OCI-LY3 (cell line): ENCODE results near the gene ZBTB7C.

Experiments used
- H2AFZ ChIP-seq: fragments of 200-600, 300-600 bp; shearing (Covaris generic); 2 replicates; pipeline ENCODE4 v1.6.0; 2014; ENCODE audit warnings: antibody characterized with exemption, low read depth, low read length
- H3K27ac ChIP-seq: fragments of 200-600, 300-600 bp; sonication (generic); 2 replicates; pipeline ENCODE4 v1.5.1; 2014; ENCODE audit warnings: mild to moderate bottlenecking, low read length, moderate library complexity, mixed read lengths
- H3K27me3 ChIP-seq: fragments of 200-600, 300-600 bp; sonication (generic); 2 replicates; pipeline ENCODE4 v1.6.1; 2014; ENCODE audit warnings: low read depth, low read length, mixed read lengths
- H3K36me3 ChIP-seq: fragments of 200-600, 300-600 bp; sonication (generic); replicated peaks from 2 replicates; pipeline ENCODE3; 2014; ENCODE audit warnings: low read depth, low read length, mixed read lengths
- H3K4me1 ChIP-seq: fragments of 300-600, 200-600 bp; sonication (generic); 2 replicates; pipeline ENCODE4 v1.6.1; 2014; ENCODE audit warnings: low read length, mixed read lengths
- H3K4me2 ChIP-seq: fragments of 200-600, 300-600 bp; sonication (generic); 2 replicates; pipeline ENCODE4 v1.6.1; 2014; ENCODE audit warnings: low read length, mixed read lengths
- H3K4me3 ChIP-seq: fragments of 300-600, 200-600 bp; sonication (generic); 2 replicates; pipeline ENCODE4 v1.5.1; 2014; ENCODE audit warnings: antibody characterized with exemption, mild to moderate bottlenecking, low read length, moderate library complexity
- H3K79me2 ChIP-seq: fragments of 300-600, 200-600 bp; shearing (Covaris generic); 2 replicates; pipeline ENCODE4 v1.6.1; 2014; ENCODE audit warnings: mild to moderate bottlenecking, low read length, mixed read lengths
- H3K9ac ChIP-seq: fragments of 300-600, 200-600 bp; shearing (Covaris generic); 2 replicates; pipeline ENCODE4 v1.6.0; 2014; ENCODE audit warnings: mild to moderate bottlenecking, low read length, moderate library complexity
- H3K9me3 ChIP-seq: fragments of 200-600, 300-600 bp; shearing (Covaris generic); 2 replicates; pipeline ENCODE4 v1.6.1; 2014; ENCODE audit warnings: low read length, mixed read lengths; ENCODE audit not compliant: insufficient read depth
- H4K20me1 ChIP-seq: fragments of 200-600, 300-600 bp; sonication (generic); 2 replicates; pipeline ENCODE4 v1.6.1; 2016; ENCODE audit warnings: low read length, mixed read lengths; ENCODE audit not compliant: insufficient read depth
- EZH2phosphoT487 ChIP-seq: fragments of 200-600 bp; shearing (Covaris generic); IDR thresholded peaks from 2 replicates; pipeline ENCODE4 v1.6.1; 2018; ENCODE audit warnings: antibody characterized with exemption, mixed run types, low read depth
- TF ChIP-seq, protein P1 (sequence below): fragments of 200-600, 300-600 bp; sonication (generic); IDR thresholded peaks from 2 replicates; pipeline ENCODE4 v1.5.1; 2014; ENCODE audit warnings: antibody characterized with exemption, low read length, low read depth

ZBTB7C gene

GRCh38 chr18:48445540-48445939 lies 36.4 kb upstream of the ZBTB7C start:
- Histone ChIP-seq H4K20me1 (no peaks in the 10 kb centered on the region), H2AFZ (peak overlapping the region; percentile 17; the same call in 1 of the 2 replicates), H3K27ac (no peak overlapping the region)

GRCh38 chr18:48442761-48443160 lies 33.6 kb upstream of the ZBTB7C start:
- Histone ChIP-seq H3K79me2 (no peaks in the 10 kb centered on the region), H3K4me3 (no peak overlapping the region), H3K4me2 (no peak overlapping the region), H3K9ac (no peak overlapping the region), H3K27ac (no peak overlapping the region), H3K36me3 (no peaks in the 10 kb centered on the region), H3K9me3 (no peaks in the 10 kb centered on the region), H2AFZ (no peak overlapping the region), H4K20me1 (no peaks in the 10 kb centered on the region), H3K4me1 (peaks cover 3% of the 10 kb centered on the region; the same call in 1 of the 2 replicates), H3K27me3 (peaks cover 55% of the 10 kb centered on the region)
- TF ChIP-seq, protein P1, sequence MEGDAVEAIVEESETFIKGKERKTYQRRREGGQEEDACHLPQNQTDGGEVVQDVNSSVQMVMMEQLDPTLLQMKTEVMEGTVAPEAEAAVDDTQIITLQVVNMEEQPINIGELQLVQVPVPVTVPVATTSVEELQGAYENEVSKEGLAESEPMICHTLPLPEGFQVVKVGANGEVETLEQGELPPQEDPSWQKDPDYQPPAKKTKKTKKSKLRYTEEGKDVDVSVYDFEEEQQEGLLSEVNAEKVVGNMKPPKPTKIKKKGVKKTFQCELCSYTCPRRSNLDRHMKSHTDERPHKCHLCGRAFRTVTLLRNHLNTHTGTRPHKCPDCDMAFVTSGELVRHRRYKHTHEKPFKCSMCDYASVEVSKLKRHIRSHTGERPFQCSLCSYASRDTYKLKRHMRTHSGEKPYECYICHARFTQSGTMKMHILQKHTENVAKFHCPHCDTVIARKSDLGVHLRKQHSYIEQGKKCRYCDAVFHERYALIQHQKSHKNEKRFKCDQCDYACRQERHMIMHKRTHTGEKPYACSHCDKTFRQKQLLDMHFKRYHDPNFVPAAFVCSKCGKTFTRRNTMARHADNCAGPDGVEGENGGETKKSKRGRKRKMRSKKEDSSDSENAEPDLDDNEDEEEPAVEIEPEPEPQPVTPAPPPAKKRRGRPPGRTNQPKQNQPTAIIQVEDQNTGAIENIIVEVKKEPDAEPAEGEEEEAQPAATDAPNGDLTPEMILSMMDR: no peak
- no peak for TF ChIP-seq EZH2phosphoT487

More at GRCh38 chr18:48445540-48445939, 36.4 kb upstream of the ZBTB7C start:
- H3K4me2 ChIP-seq: no peak overlapping the region
- H3K4me3 ChIP-seq: no peak overlapping the region
- H3K36me3 ChIP-seq: no peaks in the 10 kb centered on the region
- H3K4me1 ChIP-seq: peaks cover 3% of the 10 kb centered on the region; the same call in 1 of the 2 replicates
- no peaks in the 10 kb centered on the region for H3K9me3 ChIP-seq
- no peak overlapping the region for H3K9ac ChIP-seq
- TF ChIP-seq, protein P1: peak; percentile 98
- no peak for TF ChIP-seq EZH2phosphoT487
- H3K79me2 ChIP-seq: no peaks in the 10 kb centered on the region
- peaks cover 48% of the 10 kb centered on the region for H3K27me3 ChIP-seq

DNA sequence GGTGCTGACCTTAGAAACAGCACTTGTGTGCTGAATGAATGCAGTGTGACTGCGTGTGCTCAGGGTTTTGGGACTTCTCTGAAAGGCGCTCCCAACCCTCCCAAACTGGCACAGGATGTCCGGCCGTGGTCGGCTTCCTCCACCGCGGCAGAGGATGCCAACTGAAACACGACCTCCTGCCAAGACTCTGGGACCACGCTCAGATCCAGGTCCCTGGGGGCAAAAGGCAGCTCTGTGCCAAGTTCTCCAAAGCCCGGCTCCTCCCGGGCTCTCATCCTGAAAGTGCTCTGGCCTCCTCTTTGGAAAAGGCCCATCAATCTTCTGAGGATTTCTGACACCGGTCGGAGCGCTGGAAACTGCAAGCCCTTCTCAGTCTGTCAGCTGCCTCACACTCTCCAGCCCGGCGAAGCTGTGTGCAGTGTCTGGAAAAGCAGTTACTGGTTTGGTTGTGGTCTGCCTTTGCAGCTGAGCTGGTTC lies 32.3 kb upstream of the ZBTB7C start:
- H4K20me1 ChIP-seq: no peaks in the 10 kb centered on the region
- H3K79me2 ChIP-seq: no peaks in the 10 kb centered on the region
- H3K27ac ChIP-seq: no peak overlapping the region
- H3K36me3 ChIP-seq: no peaks in the 10 kb centered on the region
- H2AFZ ChIP-seq: no peak overlapping the region
- H3K4me1 ChIP-seq: peaks cover 2% of the 10 kb centered on the region; the same call in 1 of the 2 replicates
- H3K4me3 ChIP-seq: no peak overlapping the region
- H3K27me3 ChIP-seq: peaks cover 62% of the 10 kb centered on the region
- no peak overlapping the region for H3K4me2 ChIP-seq
- H3K9me3 ChIP-seq: no peaks in the 10 kb centered on the region
- no peak overlapping the region for H3K9ac ChIP-seq
- TF ChIP-seq, protein P1: no peak
- no peak for TF ChIP-seq EZH2phosphoT487

GRCh38 chr18:48440924-48441323 lies 31.7 kb upstream of the ZBTB7C start:
- Histone ChIP-seq H3K79me2 (no peaks in the 10 kb centered on the region), H3K4me1 (no peaks in the 10 kb centered on the region), H2AFZ (no peak overlapping the region), H3K9me3 (no peaks in the 10 kb centered on the region), H3K4me2 (no peak overlapping the region), H3K27me3 (peaks cover 66% of the 10 kb centered on the region), H3K36me3 (no peaks in the 10 kb centered on the region), H3K27ac (no peak overlapping the region), H4K20me1 (no peaks in the 10 kb centered on the region), H3K4me3 (no peak overlapping the region), H3K9ac (no peak overlapping the region)
- TF ChIP-seq, protein P1: no peak
- no peak for TF ChIP-seq EZH2phosphoT487
